ENCODE results near the gene PLEK2. TPM values are rescaled to one million over a fixed set of nuclear protein-coding genes. Genes with fewer than 3 reads are reported as not detected.
"Not testable (repeated sequence)": the region's sequence is repeated elsewhere in the genome, so short reads cannot be mapped to it uniquely, and the experiment has no call there.

Gene PLEK2
- total RNA-seq, 2 experiments from 2014 or later, result 1.1 to 1.2 TPM

GRCh38 chr14:67411370-67411769, 595 bp downstream of the PLEK2 start:
- POLR2A ChIA-PET, result interaction anchor here (0.6 kb wide), 1 partner anchor 8 kb away, joined by 4 read pairs; no protein-coding TSS in a partner anchor

GRCh38 chr14:67410313-67410712, 1.7 kb downstream of the PLEK2 start:
- ChIA-PET CTCF (interaction anchor here (0.9 to 2.0 kb wide), 2 partner anchors 9 to 17 kb away, joined by 3 to 5 read pairs; no protein-coding TSS in a partner anchor), POLR2A (no interaction called here)

More at GRCh38 chr14:67411370-67411769, 595 bp downstream of the PLEK2 start:
- CTCF ChIA-PET, result interaction anchor here (0.6 to 1.2 kb wide), 2 partner anchors 130 to 155 kb away, joined by 3 to 5 read pairs; no protein-coding TSS in a partner anchor

GRCh38 chr14:67409461-67409860, 2.5 kb downstream of the PLEK2 start:
- POLR2A ChIA-PET, result no interaction called here
- CTCF ChIA-PET, result interaction anchor here (0.6 to 2.0 kb wide), 4 partner anchors 10 to 1693 kb away, joined by 3 to 5 read pairs (median 4); no protein-coding TSS in a partner anchor

GRCh38 chr14:67408122-67408801, 3.7 kb downstream of the PLEK2 start:
- POLR2A ChIA-PET, result not testable (repeated sequence)
- CTCF ChIA-PET, result interaction anchor here (1.2 kb wide), 1 partner anchor 11 kb away, joined by 3 read pairs; no protein-coding TSS in a partner anchor

- POLR2A ChIA-PET, result interaction anchor here (0.5 kb wide), 1 partner anchor 677 kb away, joined by 3 read pairs; no protein-coding TSS in a partner anchor
- CTCF ChIA-PET, result no interaction called here
These were observed 6.2 kb downstream of the PLEK2 start for GRCh38 chr14:67405771-67406170.

- ChIA-PET CTCF (interaction anchor here (1.4 kb wide), 1 partner anchor 27 kb away, joined by 5 read pairs; no protein-coding TSS in a partner anchor), POLR2A (no interaction called here)
These were observed 11.5 kb downstream of the PLEK2 start for GRCh38 chr14:67400434-67400833.

GRCh38 chr14:67397536-67397935, 14.4 kb downstream of the PLEK2 start:
- CTCF ChIA-PET, result no interaction called here
- POLR2A ChIA-PET, result no interaction called here

- CTCF ChIA-PET, result no interaction called here
- POLR2A ChIA-PET, result no interaction called here
These were observed 15.5 kb downstream of the PLEK2 start for GRCh38 chr14:67396381-67396970.

GRCh38 chr14:67395876-67396189, 16.1 kb downstream of the PLEK2 start:
- CTCF ChIA-PET, result no interaction called here
- POLR2A ChIA-PET, result no interaction called here

- CTCF ChIA-PET, result no interaction called here
- POLR2A ChIA-PET, result no interaction called here
These were observed 16.7 kb downstream of the PLEK2 start for GRCh38 chr14:67395086-67395875.

GRCh38 chr14:67393689-67394088, 18.3 kb downstream of the PLEK2 start:
- ChIA-PET CTCF (no interaction called here), POLR2A (no interaction called here)

GRCh38 chr14:67392800-67393199, 19.2 kb downstream of the PLEK2 start:
- POLR2A ChIA-PET, result no interaction called here
- CTCF ChIA-PET, result no interaction called here

- ChIA-PET POLR2A (no interaction called here), CTCF (interaction anchor here (0.9 kb wide), 1 partner anchor 179 kb away, joined by 3 read pairs; no protein-coding TSS in a partner anchor)
These were observed 19.8 kb downstream of the PLEK2 start for GRCh38 chr14:67392123-67392522.

- ChIA-PET POLR2A (no interaction called here), CTCF (no interaction called here)
These were observed 20.7 kb downstream of the PLEK2 start for GRCh38 chr14:67391268-67391667.

- CTCF ChIA-PET, result no interaction called here
- POLR2A ChIA-PET, result no interaction called here
These were observed 22.0 kb downstream of the PLEK2 start for GRCh38 chr14:67389811-67390534.

- POLR2A ChIA-PET, result no interaction called here
- CTCF ChIA-PET, result no interaction called here
These were observed 22.7 kb downstream of the PLEK2 start for GRCh38 chr14:67389275-67389674.

- ChIA-PET POLR2A (no interaction called here), CTCF (no interaction called here)
These were observed 24.8 kb downstream of the PLEK2 start for GRCh38 chr14:67387195-67387594.

- ChIA-PET CTCF (no interaction called here), POLR2A (interaction anchor here (0.6 to 1.0 kb wide), 2 partner anchors 24 to 1975 kb away, joined by 3 read pairs; no protein-coding TSS in a partner anchor)
These were observed 26.3 kb downstream of the PLEK2 start for GRCh38 chr14:67385618-67386017.

GRCh38 chr14:67385120-67385519, 26.8 kb downstream of the PLEK2 start:
- CTCF ChIA-PET, result no interaction called here
- POLR2A ChIA-PET, result interaction anchor here (1.0 kb wide), 1 partner anchor 24 kb away, joined by 3 read pairs; no protein-coding TSS in a partner anchor

- POLR2A ChIA-PET, result no interaction called here
- CTCF ChIA-PET, result interaction anchor here (0.7 kb wide), 1 partner anchor 23 kb away, joined by 3 read pairs; no protein-coding TSS in a partner anchor
These were observed 34.0 kb downstream of the PLEK2 start for GRCh38 chr14:67377916-67378315.

Data from activated CD8-positive, alpha-beta memory T cell treated with anti-CD3 and anti-CD28 coated beads for 36 hours (primary cell).